HFF-Myc (cell line): ENCODE results near the gene DDX4.
A peak's percentile ranks its signal among the peaks of the same experiment; 100 is the strongest.

ENCODE experiments used
- DNase-seq: peaks from one replicate; pipeline ENCODE4 v3.0.0-alpha.2; 2011; ENCODE audit warnings: low read depth; ENCODE audit errors: extremely low read depth
- H3K4me3 ChIP-seq: replicated peaks from 2 replicates; pipeline ENCODE4 v1.5.1; 2011; ENCODE audit warnings: low read depth, mild to moderate bottlenecking, control low read depth, low read length
- CTCF ChIP-seq: IDR thresholded peaks from 2 replicates; pipeline ENCODE4 v1.5.1; 2012; ENCODE audit warnings: mild to moderate bottlenecking, low read depth, low read length, control low read depth; ENCODE audit errors: missing control alignments

Gene DDX4

GRCh38 chr5:55841976-55842375, 104.1 kb downstream of the DDX4 start:
- DNase-seq, result no peak
- no peak overlapping the region for H3K4me3 ChIP-seq
- TF ChIP-seq CTCF, result no peak

GRCh38 chr5:55847837-55848236, 110.0 kb downstream of the DDX4 start:
- no peak for DNase-seq
- TF ChIP-seq CTCF, result no peak
- no peak overlapping the region for H3K4me3 ChIP-seq

- H3K4me3 ChIP-seq, result no peak overlapping the region
- no peak for TF ChIP-seq CTCF
- no peak for DNase-seq
These were observed 110.9 kb downstream of the DDX4 start for GRCh38 chr5:55848783-55849182.

- TF ChIP-seq CTCF, result no peak
- peak within 1 kb of the TSS; percentile 34 for H3K4me3 ChIP-seq
- DNase-seq, result peak; percentile 59
These were observed 113.2 kb downstream of the DDX4 start, which contains the start of gene IL31RA for GRCh38 chr5:55850839-55851674. Gene IL31RA, plus strand, starts transcription at chr5:55851357. Its CDS starts 214 bp downstream, at chr5:55851571.

- peak overlapping the region; percentile 34 for H3K4me3 ChIP-seq
- TF ChIP-seq CTCF, result no peak
- DNase-seq, result no peak
These were observed 113.8 kb downstream of the DDX4 start for GRCh38 chr5:55851675-55851979.

GRCh38 chr5:55852503-55852902, 114.6 kb downstream of the DDX4 start:
- DNase-seq, result no peak
- no peak for TF ChIP-seq CTCF

More at GRCh38 chr5:55852503-55852902, 114.6 kb downstream of the DDX4 start:
- peak overlapping the region; percentile 34 for H3K4me3 ChIP-seq
